ENCODE results near the gene ALOX5AP.

DNA sequence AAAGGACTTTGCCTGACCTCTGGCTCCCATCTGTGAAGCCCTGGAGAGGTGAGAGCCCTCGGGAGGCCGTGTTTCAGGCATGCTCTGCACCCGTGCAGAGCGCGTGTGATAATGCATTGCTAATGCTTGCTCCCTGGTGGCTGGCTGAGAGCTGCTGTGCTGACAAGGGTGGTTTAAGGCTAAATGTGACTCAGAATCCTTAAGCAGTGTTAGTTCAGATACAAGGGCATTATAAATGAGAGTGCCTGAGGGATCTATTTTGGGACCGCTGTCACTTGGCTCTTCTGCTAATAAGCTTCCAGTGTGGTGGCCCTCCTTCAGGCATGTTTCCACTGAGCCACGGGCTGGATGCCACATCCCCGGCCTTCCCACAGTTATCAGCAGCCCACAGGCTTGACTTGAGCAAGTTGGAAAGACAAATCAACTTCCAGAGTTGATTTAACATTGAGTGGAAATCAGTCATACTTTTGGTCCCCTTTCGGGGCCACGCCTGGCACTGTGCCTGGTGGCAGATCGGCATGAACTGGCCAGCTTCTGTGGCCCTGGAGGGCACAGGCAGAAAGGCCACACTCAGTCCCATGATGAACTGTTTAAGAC is 17.0 kb downstream of the ALOX5AP start:
- TF ChIP-seq THRA (IDR thresholded peaks at IDR 0.05) (no peak), ZNF121 (CRISPR knock-in tag; conservative IDR thresholded peaks at IDR 0.05) (no peak), BRF1 (IDR thresholded peaks at IDR 0.05; ENCODE audit: borderline replicate concordance, extremely low read depth, insufficient read length) (no peak), SRF (CRISPR knock-in tag; IDR thresholded peaks at IDR 0.05) (no peak), HDAC6 (IDR thresholded peaks at IDR 0.05; ENCODE audit: low read depth, low read length) (no peak), NCOA6 (IDR thresholded peaks at IDR 0.05) (no peak), POLR2A (conservative IDR thresholded peaks at IDR 0.05) (no peak), MCM7 (IDR thresholded peaks at IDR 0.05) (no peak), CHAMP1 (IDR thresholded peaks at IDR 0.05) (no peak), BACH1 (tag; IDR thresholded peaks at IDR 0.05) (no peak), GTF2F1 (IDR thresholded peaks at IDR 0.05; ENCODE audit: low read depth, low read length) (no peak), NR1H2 (CRISPR knock-in tag; IDR thresholded peaks at IDR 0.05) (no peak), SIN3A (IDR thresholded peaks at IDR 0.05; ENCODE audit: borderline replicate concordance in 2 of 2, control insufficient read depth in 1 of 2, low read depth in 2 of 2, low read length in 2 of 2) (no peak), ZNF274 (IDR thresholded peaks at IDR 0.05; ENCODE audit: borderline replicate concordance, low read depth, low read length) (no peak)

Data from K562 (cell line).